WTC11 (cell line): ENCODE data around the gene FCRL6. TPM values are rescaled to one million over a fixed set of nuclear protein-coding genes. Genes with fewer than 3 reads are reported as not detected.

Experiments
- ATAC-seq: fragments of 200-7000 bp; cut with Tn5 transposase; 2 replicates; pipeline ENCODE4 v1.10.0; 2021; ENCODE audit warnings: mild to moderate bottlenecking, moderate library complexity
- CTCF ChIA-PET: fragments of 300-600 bp; sonication (Branson Sonifier 250); formaldehyde crosslinking; loops from one replicate; lab custom pipeline; 2021; ENCODE audit warnings: antibody characterized with exemption; lab: Charles Lee
- POLR2A ChIA-PET: fragments of 350-600 bp; sonication (Branson Sonifier 250); formaldehyde crosslinking; loops from one replicate; lab custom pipeline; 2021; ENCODE audit warnings: antibody characterized with exemption; lab: Charles Lee
- DNase-seq: peaks from one replicate; pipeline ENCODE4 v3.0.0; 2021; ENCODE audit warnings: low spot score
- H3K27ac Mint-ChIP-seq: 2 replicates; pipeline ENCODE4 v1.8.0; 2021; ENCODE audit warnings: mixed read lengths
- H3K27me3 Mint-ChIP-seq: 2 replicates; pipeline ENCODE4 v1.8.0; 2021; ENCODE audit warnings: low read depth, mild to moderate bottlenecking, moderate library complexity, mixed read lengths
- H3K36me3 Mint-ChIP-seq: 2 replicates; pipeline ENCODE4 v1.8.0; 2021; ENCODE audit warnings: mixed read lengths
- H3K4me1 Mint-ChIP-seq: 2 replicates; pipeline ENCODE4 v1.8.0; 2022; ENCODE audit warnings: mixed read lengths
- H3K4me3 Mint-ChIP-seq: 2 replicates; pipeline ENCODE4 v1.8.0; 2021; ENCODE audit warnings: mild to moderate bottlenecking, moderate library complexity, mixed read lengths
- H3K9me3 Mint-ChIP-seq: 2 replicates; pipeline ENCODE4 v1.8.0; 2021; ENCODE audit warnings: mixed read lengths
- CDX4 ChIP-seq: fragments of 250-450 bp; sonication (Bioruptor Pico); IDR thresholded peaks from 2 replicates; pipeline ENCODE4 v1.9.0; 2021; ENCODE audit warnings: moderate library complexity, mild to moderate bottlenecking, inconsistent platforms, borderline replicate concordance
- E2F5 ChIP-seq: sonication (generic); formaldehyde crosslinking; IDR thresholded peaks from 2 replicates; pipeline ENCODE4 v1.8.1; 2022; ENCODE audit warnings: mild to moderate bottlenecking, moderate library complexity, missing genetic modification reagents
- ELF4 ChIP-seq: sonication (generic); formaldehyde crosslinking; IDR thresholded peaks from 2 replicates; pipeline ENCODE4 v1.8.1; 2022; ENCODE audit warnings: low read depth, mild to moderate bottlenecking, moderate library complexity, missing genetic modification reagents
- FOXP1 ChIP-seq: sonication (generic); formaldehyde crosslinking; IDR thresholded peaks from 2 replicates; pipeline ENCODE4 v1.8.0; 2022; ENCODE audit warnings: missing genetic modification reagents, mild to moderate bottlenecking, moderate library complexity, borderline replicate concordance
- HMGXB4 ChIP-seq: sonication (generic); formaldehyde crosslinking; IDR thresholded peaks from 2 replicates; pipeline ENCODE4 v1.8.1; 2023; ENCODE audit warnings: mild to moderate bottlenecking, moderate library complexity, missing genetic modification reagents
- IRF1 ChIP-seq: sonication (generic); formaldehyde crosslinking; IDR thresholded peaks from 2 replicates; pipeline ENCODE4 v1.8.0; 2023; ENCODE audit warnings: missing genetic modification reagents
- IRF2 ChIP-seq: sonication (generic); formaldehyde crosslinking; IDR thresholded peaks from 2 replicates; pipeline ENCODE4 v1.8.0; 2022; ENCODE audit warnings: low read depth, missing genetic modification reagents, borderline replicate concordance
- MXD4 ChIP-seq: fragments of 250-450 bp; sonication (Bioruptor Pico); IDR thresholded peaks from 2 replicates; pipeline ENCODE4 v1.8.0; 2021; ENCODE audit warnings: mild to moderate bottlenecking, moderate library complexity, borderline replicate concordance
- NFYB ChIP-seq: sonication (generic); formaldehyde crosslinking; conservative IDR thresholded peaks from 2 replicates; pipeline ENCODE4 v1.8.0; 2022; ENCODE audit warnings: low read depth, missing genetic modification reagents
- NR2C2 ChIP-seq: sonication (generic); formaldehyde crosslinking; IDR thresholded peaks from 2 replicates; pipeline ENCODE4 v1.8.0; 2022; ENCODE audit warnings: mild to moderate bottlenecking, missing genetic modification reagents
- OVOL2 ChIP-seq: fragments of 250-450 bp; sonication (Bioruptor Pico); IDR thresholded peaks from 2 replicates; pipeline ENCODE4 v1.9.0; 2021; ENCODE audit warnings: mild to moderate bottlenecking, borderline replicate concordance
- PREB ChIP-seq: sonication (generic); formaldehyde crosslinking; IDR thresholded peaks from 2 replicates; pipeline ENCODE4 v1.8.1; 2022; ENCODE audit warnings: mild to moderate bottlenecking, missing genetic modification reagents, moderate library complexity, borderline replicate concordance
- PRRX2 ChIP-seq: fragments of 250-450 bp; sonication (Bioruptor Pico); IDR thresholded peaks from 2 replicates; pipeline ENCODE4 v1.8.0; 2021; ENCODE audit warnings: mild to moderate bottlenecking
- STAT6 ChIP-seq: sonication (generic); formaldehyde crosslinking; conservative IDR thresholded peaks from 2 replicates; pipeline ENCODE4 v1.8.1; 2023; ENCODE audit warnings: mild to moderate bottlenecking, low read depth, missing genetic modification reagents, moderate library complexity
- ZNF532 ChIP-seq: fragments of 250-450 bp; sonication (Bioruptor Pico); IDR thresholded peaks from 2 replicates; pipeline ENCODE4 v1.9.0; 2021; ENCODE audit warnings: mild to moderate bottlenecking, borderline replicate concordance
- ZNF671 ChIP-seq: fragments of 250-450 bp; sonication (Bioruptor Pico); IDR thresholded peaks from 2 replicates; pipeline ENCODE4 v1.8.0; 2021; ENCODE audit warnings: mild to moderate bottlenecking
- total RNA-seq: library from RNA; stranded (reverse); gene quantifications from 3 replicates; pipeline ENCODE4 v1.2.3, GENCODE V29; 2021

FCRL6 gene
- total RNA-seq, 1 experiment from 2014 or later: not detected

GRCh38 chr1:159828581-159829272 lies 26.6 kb downstream of the FCRL6 start:
- peaks cover 20% of the 10 kb centered on the region for H3K27me3 Mint-ChIP-seq
- ATAC-seq: no peak
- H3K4me3 Mint-ChIP-seq: no peak overlapping the region

More at GRCh38 chr1:159828581-159829272, 26.6 kb downstream of the FCRL6 start:
- Mint-ChIP-seq H3K27ac (no peak overlapping the region; the same call in 1 of the 2 replicates), H3K36me3 (no peaks in the 10 kb centered on the region)
- ChIA-PET CTCF (interaction anchor here (1.0 to 6.0 kb wide), 13 partner anchors 13 to 267 kb away, joined by 3 to 41 read pairs (median 6); partner anchors contain the start of genes DUSP23 and VSIG8), POLR2A (no interaction called here)
- DNase-seq: no peak
- TF ChIP-seq STAT6 (no peak), E2F5 (CRISPR knock-in tag) (no peak), ELF4 (no peak), PRRX2 (no peak), PREB (CRISPR knock-in tag) (no peak), NFYB (CRISPR knock-in tag) (no peak), ZNF671 (no peak), MXD4 (no peak), IRF1 (no peak), OVOL2 (CRISPR knock-in tag) (no peak), IRF2 (no peak), CDX4 (CRISPR knock-in tag) (no peak), NR2C2 (no peak), ZNF532 (CRISPR knock-in tag) (no peak), FOXP1 (no peak), HMGXB4 (CRISPR knock-in tag) (no peak)
- TF ChIP-seq, all 79 proteins: peak for 0
- Mint-ChIP-seq H3K4me1 (peaks cover 5% of the 10 kb centered on the region), H3K9me3 (no peaks in the 10 kb centered on the region)
